22Rv1 (cell line): ENCODE measurements around the gene AMBRA1.

Experiments
- CTCF ChIP-seq: fragments of 450-650 bp; IDR thresholded peaks from 2 replicates; pipeline ENCODE4 v1.5.1; 2017; ENCODE audit warnings: mild to moderate bottlenecking
- ZFX ChIP-seq: fragments of 450-650 bp; IDR thresholded peaks from 2 replicates; pipeline ENCODE4 v1.6.1; 2017; ENCODE audit warnings: antibody characterized with exemption, borderline replicate concordance

- TF ChIP-seq CTCF (no peak), ZFX (no peak)
Measured at GRCh38 chr11:46520971-46521745, 72.7 kb downstream of the AMBRA1 start.
